Liver (tissue), 3 donors: ENCODE results near the gene LRRC75B.

Source experiments
- ATF3 ChIP-seq: IDR thresholded peaks from 2 replicates; pipeline ENCODE4 v1.6.1; 2016; ENCODE audit warnings: antibody characterized with exemption
- FOXA1 ChIP-seq: IDR thresholded peaks from 2 replicates; pipeline ENCODE4 v1.6.1; 2016; ENCODE audit warnings: antibody characterized with exemption
- GABPA ChIP-seq, 2 donors: IDR thresholded peaks in 1 of 2; conservative IDR thresholded peaks in 1 of 2; 2 replicates each; pipeline ENCODE4 v1.6.1; 2016; ENCODE audit warnings: antibody characterized with exemption in 2 of 2, mild to moderate bottlenecking in 1 of 2, moderate library complexity in 1 of 2
- JUND ChIP-seq, 2 donors: IDR thresholded peaks; 2 replicates each; pipeline ENCODE4 v1.6.1; 2016; ENCODE audit warnings: antibody characterized with exemption in 2 of 2
- MAX ChIP-seq: IDR thresholded peaks from 2 replicates; pipeline ENCODE4 v1.6.1; 2016; ENCODE audit warnings: antibody characterized with exemption
- REST ChIP-seq: IDR thresholded peaks from 2 replicates; pipeline ENCODE4 v1.6.1; 2016; ENCODE audit warnings: antibody characterized with exemption, mild to moderate bottlenecking
- SP1 ChIP-seq: IDR thresholded peaks from 2 replicates; pipeline ENCODE4 v1.6.1; 2018; ENCODE audit warnings: antibody characterized with exemption, mild to moderate bottlenecking
- TAF1 ChIP-seq: conservative IDR thresholded peaks from 2 replicates; pipeline ENCODE4 v1.6.1; 2016; ENCODE audit warnings: antibody characterized with exemption, mild to moderate bottlenecking
- YY1 ChIP-seq: IDR thresholded peaks from 2 replicates; pipeline ENCODE4 v1.6.1; 2016; ENCODE audit warnings: antibody characterized with exemption, mild to moderate bottlenecking
- ZBTB33 ChIP-seq: IDR thresholded peaks from 2 replicates; pipeline ENCODE4 v1.6.1; 2016; ENCODE audit warnings: antibody characterized with exemption
- TF ChIP-seq, protein P1 (sequence below): fragments of 150-350 bp; IDR thresholded peaks from 2 replicates; pipeline ENCODE4 v1.5.1; 2017; ENCODE audit warnings: improper control_type of control experiment, low read depth, low read length; ENCODE audit not compliant: missing input control
- donor health status: healthy.
- donor health status: healthy.

- TF ChIP-seq, protein P1, sequence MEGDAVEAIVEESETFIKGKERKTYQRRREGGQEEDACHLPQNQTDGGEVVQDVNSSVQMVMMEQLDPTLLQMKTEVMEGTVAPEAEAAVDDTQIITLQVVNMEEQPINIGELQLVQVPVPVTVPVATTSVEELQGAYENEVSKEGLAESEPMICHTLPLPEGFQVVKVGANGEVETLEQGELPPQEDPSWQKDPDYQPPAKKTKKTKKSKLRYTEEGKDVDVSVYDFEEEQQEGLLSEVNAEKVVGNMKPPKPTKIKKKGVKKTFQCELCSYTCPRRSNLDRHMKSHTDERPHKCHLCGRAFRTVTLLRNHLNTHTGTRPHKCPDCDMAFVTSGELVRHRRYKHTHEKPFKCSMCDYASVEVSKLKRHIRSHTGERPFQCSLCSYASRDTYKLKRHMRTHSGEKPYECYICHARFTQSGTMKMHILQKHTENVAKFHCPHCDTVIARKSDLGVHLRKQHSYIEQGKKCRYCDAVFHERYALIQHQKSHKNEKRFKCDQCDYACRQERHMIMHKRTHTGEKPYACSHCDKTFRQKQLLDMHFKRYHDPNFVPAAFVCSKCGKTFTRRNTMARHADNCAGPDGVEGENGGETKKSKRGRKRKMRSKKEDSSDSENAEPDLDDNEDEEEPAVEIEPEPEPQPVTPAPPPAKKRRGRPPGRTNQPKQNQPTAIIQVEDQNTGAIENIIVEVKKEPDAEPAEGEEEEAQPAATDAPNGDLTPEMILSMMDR, result no peak
- TF ChIP-seq GABPA (IDR thresholded peaks at IDR 0.05 in 1 of 2, conservative IDR thresholded peaks at IDR 0.05 in 1 of 2) (no peak), MAX (no peak), ZBTB33 (no peak), ATF3 (no peak), JUND (IDR thresholded peaks at IDR 0.05) (no peak), REST (no peak), TAF1 (no peak), YY1 (no peak), FOXA1 (no peak), SP1 (no peak)
These were observed 1.8 kb upstream of the LRRC75B start for GRCh38 chr22:24594569-24595120.
